ENCODE measurements around the gene EIF2B4. TPM values are rescaled to one million over a fixed set of nuclear protein-coding genes. Genes with fewer than 3 reads are reported as not detected.

Gene EIF2B4
- total RNA-seq: 30.0 TPM

GRCh38 chr2:27370026-27370815, at the start of gene EIF2B4, which contains the start of gene SNX17:
Gene EIF2B4 (minus strand): TSS chr2:27370338. CDS start chr2:27370314, 24 bp downstream.
Gene SNX17 (plus strand): TSS chr2:27370616. CDS start chr2:27370744, 128 bp downstream.

GRCh38 chr2:27409321-27410073, 39.4 kb upstream of the EIF2B4 start, which contains the start of gene PPM1G:
Gene PPM1G (minus strand): TSS chr2:27409591. CDS start chr2:27409422, 169 bp downstream.

DNA sequence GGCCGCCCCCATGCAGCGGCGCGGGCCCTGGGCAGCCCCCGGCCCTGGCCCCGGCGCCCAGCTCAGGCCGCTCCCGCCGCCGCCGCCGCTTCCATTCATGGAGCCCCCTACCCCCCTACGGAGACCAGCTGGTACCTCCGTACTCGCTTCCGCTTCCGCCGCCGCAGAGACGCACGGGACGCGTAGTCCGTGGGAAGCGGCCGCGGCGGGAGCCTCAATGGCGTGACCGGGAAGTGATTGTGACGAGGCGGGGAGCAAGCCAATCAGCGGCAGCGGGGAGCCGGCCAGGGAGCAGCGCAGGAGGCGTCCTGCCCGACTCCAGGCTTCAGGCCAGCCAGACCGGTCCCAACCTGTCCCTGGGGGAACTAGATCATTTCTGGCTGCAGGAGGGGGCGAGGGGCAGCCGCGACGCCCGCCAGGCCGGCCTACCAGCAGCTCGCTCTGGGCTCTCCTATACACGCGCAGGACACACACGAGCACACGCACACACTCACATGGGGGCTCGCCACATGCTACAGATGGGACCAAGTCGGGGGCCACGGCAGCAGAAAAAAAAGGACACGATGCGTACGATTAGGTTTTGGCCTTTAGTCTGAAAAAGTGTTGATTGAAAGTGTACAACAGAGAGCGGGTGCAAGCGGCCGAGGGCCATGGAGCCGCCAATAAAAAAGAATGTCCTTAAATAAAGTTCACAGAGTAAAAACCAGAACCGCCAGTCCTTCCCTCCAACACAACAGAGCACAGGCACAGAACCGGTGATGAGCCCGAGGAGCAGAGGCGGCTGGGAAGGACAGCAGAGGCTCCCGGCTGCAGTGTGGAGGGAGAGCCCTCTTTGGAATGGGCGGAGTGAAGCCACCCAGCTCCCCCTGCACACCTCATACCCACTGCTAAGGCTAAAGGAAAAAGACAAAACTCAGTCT, 10.7 kb upstream of the EIF2B4 start, which contains the start of gene ZNF513:
Gene ZNF513, minus strand, starts transcription at position 109 of the 920 bp plus-strand sequence. CDS start 208 bp downstream, outside the sequence.

GRCh38 chr2:27356382-27357181, 13.6 kb downstream of the EIF2B4 start, which contains the start of gene GTF3C2:
Gene GTF3C2 (minus strand): TSS chr2:27356764. CDS start chr2:27343554, 13,210 bp downstream.

DNA sequence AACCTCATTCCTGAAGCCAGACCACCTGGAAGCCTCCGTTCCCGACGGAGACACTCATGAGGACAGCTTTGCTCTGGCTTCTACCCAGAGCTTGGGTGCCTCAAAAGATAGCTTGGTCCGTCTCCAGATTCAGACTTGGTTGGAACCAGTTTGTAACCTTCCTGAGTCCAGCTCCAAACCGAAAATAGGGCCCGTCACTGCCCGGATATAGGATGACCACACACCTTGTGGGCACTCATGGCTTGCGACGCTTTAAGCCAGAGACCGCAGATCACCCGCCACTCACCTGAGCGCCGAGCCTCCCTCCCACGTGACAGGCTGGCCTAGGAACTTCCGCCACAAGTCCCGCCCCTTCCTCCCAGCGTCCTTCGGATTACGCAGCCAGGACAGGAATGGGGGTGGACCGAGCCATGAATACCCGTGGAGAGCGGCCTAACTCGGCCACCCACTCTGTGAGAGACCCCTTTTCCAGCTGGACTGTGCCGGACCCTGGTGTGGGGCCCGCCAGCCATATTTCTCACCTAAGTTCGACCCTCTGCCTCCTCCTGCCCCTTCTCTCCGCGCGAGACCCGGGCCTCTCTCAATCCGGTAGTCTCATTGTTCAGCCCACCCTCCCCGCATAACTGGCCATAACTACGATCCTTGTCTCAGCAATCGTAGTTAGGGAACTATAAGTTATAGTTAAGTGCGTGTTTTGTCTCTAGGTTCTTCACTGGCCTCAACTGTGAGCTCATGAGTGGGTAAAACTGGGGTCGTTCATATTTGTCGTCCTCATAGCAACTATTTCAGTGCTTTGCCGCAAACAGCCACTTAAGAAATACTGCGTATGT, 47.2 kb downstream of the EIF2B4 start, which contains the start of gene MPV17:
Gene MPV17, minus strand, starts transcription at position 332 of the 830 bp plus-strand sequence. CDS start 580 bp downstream, outside the sequence.

Other genes with a start within 250 kb of the EIF2B4 start
- 0.49 TPM for gene ABHD1, start 246.5 kb downstream of the EIF2B4 start, total RNA-seq
- 41.9 TPM for gene PREB, start 235.7 kb downstream of the EIF2B4 start, total RNA-seq
- not detected for gene PRR30, start 230.9 kb downstream of the EIF2B4 start, total RNA-seq
- gene TCF23, start 221.3 kb downstream of the EIF2B4 start, total RNA-seq: 0.11 TPM
- 102 TPM for gene ATRAID, start 158.3 kb downstream of the EIF2B4 start, total RNA-seq
- gene SLC5A6, start 158.1 kb downstream of the EIF2B4 start, total RNA-seq: 40.4 TPM
- gene CAD, start 153.0 kb downstream of the EIF2B4 start, total RNA-seq: 34.4 TPM
- 0.27 TPM for gene SLC30A3, start 107.3 kb downstream of the EIF2B4 start, total RNA-seq
- not detected for gene DNAJC5G, start 94.9 kb downstream of the EIF2B4 start, total RNA-seq
- 4.7 TPM for gene TRIM54, start 87.9 kb downstream of the EIF2B4 start, total RNA-seq
- gene UCN, start 61.9 kb downstream of the EIF2B4 start, total RNA-seq: 4.7 TPM
- gene MPV17, start 47.2 kb downstream of the EIF2B4 start, total RNA-seq: 62.5 TPM
- 46.5 TPM for gene GTF3C2, start 13.6 kb downstream of the EIF2B4 start, total RNA-seq
- gene SNX17, start 278 bp upstream of the EIF2B4 start, total RNA-seq: 72.6 TPM
- gene ZNF513, start 10.4 kb upstream of the EIF2B4 start, total RNA-seq: 11.6 TPM
- 54.4 TPM for gene PPM1G, start 39.3 kb upstream of the EIF2B4 start, total RNA-seq
- gene NRBP1, start 58.3 kb upstream of the EIF2B4 start, total RNA-seq: 108 TPM
- not detected for gene KRTCAP3, start 72.0 kb upstream of the EIF2B4 start, total RNA-seq
- 57.2 TPM for gene IFT172, start 119.4 kb upstream of the EIF2B4 start, total RNA-seq
- gene FNDC4, start 124.9 kb upstream of the EIF2B4 start, total RNA-seq: 13.7 TPM
- not detected for gene GCKR, start 126.5 kb upstream of the EIF2B4 start, total RNA-seq
- gene ZNF512, start 212.7 kb upstream of the EIF2B4 start, total RNA-seq: 95.4 TPM

Measured in camera-type eye (tissue), 1 donor.